ENCODE data around the gene TRRAP.

DNA sequence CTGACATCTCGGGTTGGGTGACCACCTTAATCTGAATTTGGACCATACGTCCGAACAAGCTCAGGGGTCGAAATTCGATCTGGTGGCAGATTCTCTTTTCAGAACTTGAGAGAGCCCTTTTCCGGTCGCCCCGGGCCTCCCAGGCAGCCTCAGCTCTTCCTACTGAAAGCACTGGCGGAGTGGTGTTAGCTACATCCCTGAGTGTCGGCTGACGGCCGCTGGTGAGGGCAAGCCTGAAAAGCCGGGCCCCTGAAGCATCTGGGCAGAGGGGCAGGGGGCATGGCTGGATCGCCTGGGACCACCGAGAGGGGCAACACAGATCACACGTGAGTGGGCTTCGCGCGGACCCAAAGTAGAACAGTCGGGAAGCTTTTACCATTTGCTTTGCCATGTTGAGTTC is 149.5 kb downstream of the TRRAP start:
- TF ChIP-seq POLR2A (IDR thresholded peaks at IDR 0.05; ENCODE audit: low read length) (no peak), GATA1 (IDR thresholded peaks at IDR 0.05; ENCODE audit: low read depth, low read length) (no peak)

Measured in erythroblast (primary cell).